ENCODE results near the gene NEUROD2. TPM values are rescaled to one million over a fixed set of nuclear protein-coding genes. Genes with fewer than 3 reads are reported as not detected.

NEUROD2 gene
- total and polyA plus RNA-seq, 2 of the 13 experiments (the other 11 are each of a cell fraction or from before 2014, with no cell fraction given), result not detected

DNA sequence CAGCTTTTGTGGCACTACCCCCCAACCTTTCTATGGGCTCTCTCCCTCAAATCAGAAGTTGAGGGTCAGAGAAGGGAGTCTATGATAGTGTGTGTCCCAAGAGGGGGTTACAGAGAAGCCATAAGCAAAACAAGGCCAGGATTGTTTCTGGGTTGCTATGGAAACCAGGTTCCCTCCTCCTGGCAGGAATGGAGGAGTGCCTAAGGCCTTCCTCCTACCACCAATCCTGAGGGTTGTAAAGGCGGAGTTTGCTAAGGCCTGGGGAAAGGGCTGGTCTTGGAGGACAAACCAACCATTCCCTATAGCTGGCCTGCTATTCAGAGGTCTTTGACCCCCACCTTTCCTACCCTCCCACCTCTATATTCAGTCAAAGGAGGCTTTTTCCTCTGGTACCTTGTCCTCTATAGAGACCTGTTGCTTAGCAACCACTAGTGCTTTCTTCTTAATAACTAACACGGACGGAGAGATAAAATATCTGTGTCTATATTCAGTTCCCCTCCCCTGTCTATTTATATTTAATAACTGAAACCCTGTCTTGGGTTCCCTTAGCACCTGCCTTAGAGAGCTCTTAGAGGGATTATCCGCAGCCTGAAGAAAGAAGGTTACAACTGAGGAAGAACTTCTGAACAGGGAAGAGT is 43.4 kb downstream of the NEUROD2 start:
- POLR2A ChIA-PET, result no interaction called here
- H3K27me3 ChIP-seq (ENCODE audit: control insufficient read depth in 1 of 2, insufficient read depth in 2 of 2, low read length in 2 of 2), result no peaks in the 10 kb centered on the region
- no peak overlapping the region for H2AFZ ChIP-seq (ENCODE audit: low read length)
- H3K36me3 ChIP-seq (replicated peaks in 1 of 2; ENCODE audit: control insufficient read depth in 1 of 2, insufficient read depth in 2 of 2, low read length in 2 of 2), result no peaks in the 10 kb centered on the region
- no peaks in the 10 kb centered on the region for H3K79me2 ChIP-seq (ENCODE audit: insufficient read depth, low read length)
- peak; percentile 45; the same call in 1 of the 2 replicates for TF ChIP-seq RFX1 (IDR thresholded peaks at IDR 0.05)
- TF ChIP-seq FIP1L1 (IDR thresholded peaks at IDR 0.05; ENCODE audit: borderline replicate concordance, insufficient read depth, low read depth, low read length), result no peak
- H3K27ac ChIP-seq (ENCODE audit: extremely low read length, insufficient read depth, low read length), result no peak overlapping the region
- H4K20me1 ChIP-seq (ENCODE audit: insufficient read depth, low read length), result no peaks in the 10 kb centered on the region
- no peaks in the 10 kb centered on the region for H3K9me3 ChIP-seq (ENCODE audit: low read length)
- 82% methylated on average over 4 of the region's 4 CpGs for WGBS (ENCODE audit: low lambda C conversion rate)
- ATAC-seq, result no peak; the same call in 2 of the 3 replicates
- BruUV-seq (replicated peaks), result no TSS peak
- FAIRE-seq, result no peak
- no peaks in the 10 kb centered on the region for H3K4me1 ChIP-seq (ENCODE audit: insufficient read depth, low read length)
- in situ Hi-C loops (cut with HindIII; ENCODE audit: extremely low pct_ligation_motif_present, low pct_unique_long_range_greater_than_20kb), result no loop called here
- no peak overlapping the region for H3K9ac ChIP-seq (ENCODE audit: insufficient read depth, low read depth, low read length)
- DNase-seq (ENCODE audit: low spot score), result no peak
- intact Hi-C loops (cut with micrococcal nuclease; ENCODE audit: unreplicated experiment), result no loop called here
- H3K4me2 ChIP-seq (ENCODE audit: low read depth, low read length), result no peak overlapping the region
- CTCF ChIA-PET (ENCODE audit: low intra/inter-chr PET ratio, low total read pairs), result no interaction called here
- H3K4me3 ChIP-seq (replicated peaks in 1 of 3; ENCODE audit: insufficient read depth in 1 of 3, low read depth in 2 of 3, low read length in 3 of 3), result no peak overlapping the region

DNA sequence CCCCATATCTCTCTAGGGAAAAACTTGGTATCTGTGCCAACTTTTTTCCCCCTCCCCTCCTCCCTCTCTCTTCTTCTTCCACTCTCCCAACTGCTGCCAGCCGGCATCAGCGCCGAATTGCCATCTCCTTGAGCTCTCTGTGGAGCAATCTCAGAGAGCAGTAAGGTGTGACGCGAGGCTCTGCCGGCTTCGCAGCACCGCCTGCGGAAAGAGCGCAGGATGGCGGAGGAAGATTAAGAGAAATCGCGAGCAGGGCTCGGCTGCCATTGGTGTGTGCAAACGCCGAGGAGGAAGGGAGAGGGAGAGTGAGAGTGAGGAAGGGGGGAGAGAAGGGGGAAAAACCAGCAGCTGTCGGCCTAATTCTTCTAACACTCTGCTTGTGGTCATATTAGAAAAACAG is 44.2 kb downstream of the NEUROD2 start:
- Histone ChIP-seq H3K36me3 (replicated peaks in 1 of 2; ENCODE audit: control insufficient read depth in 1 of 2, insufficient read depth in 2 of 2, low read length in 2 of 2) (no peaks in the 10 kb centered on the region), H3K79me2 (ENCODE audit: insufficient read depth, low read length) (no peaks in the 10 kb centered on the region), H3K9me3 (ENCODE audit: low read length) (no peaks in the 10 kb centered on the region), H3K4me1 (ENCODE audit: insufficient read depth, low read length) (no peaks in the 10 kb centered on the region), H2AFZ (ENCODE audit: low read length) (no peak overlapping the region), H3K4me2 (ENCODE audit: low read depth, low read length) (no peak overlapping the region), H3K27me3 (ENCODE audit: control insufficient read depth in 1 of 2, insufficient read depth in 2 of 2, low read length in 2 of 2) (no peaks in the 10 kb centered on the region), H3K4me3 (replicated peaks in 1 of 3; ENCODE audit: insufficient read depth in 1 of 3, low read depth in 2 of 3, low read length in 3 of 3) (no peak overlapping the region), H3K9ac (ENCODE audit: insufficient read depth, low read depth, low read length) (no peak overlapping the region), H4K20me1 (ENCODE audit: insufficient read depth, low read length) (no peaks in the 10 kb centered on the region), H3K27ac (ENCODE audit: extremely low read length, insufficient read depth, low read length) (no peak overlapping the region)
- no TSS peak for BruUV-seq (replicated peaks)
- ATAC-seq (no peak), FAIRE-seq (no peak), DNase-seq (ENCODE audit: low spot score) (no peak)
- POLR2A ChIA-PET, result no interaction called here
- in situ Hi-C loops (cut with HindIII; ENCODE audit: extremely low pct_ligation_motif_present, low pct_unique_long_range_greater_than_20kb), result no loop called here
- 85% methylated on average over 17 of the region's 17 CpGs for WGBS (ENCODE audit: low lambda C conversion rate)
- intact Hi-C loops (cut with micrococcal nuclease; ENCODE audit: unreplicated experiment), result no loop called here
- CTCF ChIA-PET (ENCODE audit: low intra/inter-chr PET ratio, low total read pairs), result no interaction called here
- no peak for TF ChIP-seq SOX5 (CRISPR knock-in tag; IDR thresholded peaks at IDR 0.05; ENCODE audit: borderline replicate concordance)
- TF ChIP-seq, protein P1, sequence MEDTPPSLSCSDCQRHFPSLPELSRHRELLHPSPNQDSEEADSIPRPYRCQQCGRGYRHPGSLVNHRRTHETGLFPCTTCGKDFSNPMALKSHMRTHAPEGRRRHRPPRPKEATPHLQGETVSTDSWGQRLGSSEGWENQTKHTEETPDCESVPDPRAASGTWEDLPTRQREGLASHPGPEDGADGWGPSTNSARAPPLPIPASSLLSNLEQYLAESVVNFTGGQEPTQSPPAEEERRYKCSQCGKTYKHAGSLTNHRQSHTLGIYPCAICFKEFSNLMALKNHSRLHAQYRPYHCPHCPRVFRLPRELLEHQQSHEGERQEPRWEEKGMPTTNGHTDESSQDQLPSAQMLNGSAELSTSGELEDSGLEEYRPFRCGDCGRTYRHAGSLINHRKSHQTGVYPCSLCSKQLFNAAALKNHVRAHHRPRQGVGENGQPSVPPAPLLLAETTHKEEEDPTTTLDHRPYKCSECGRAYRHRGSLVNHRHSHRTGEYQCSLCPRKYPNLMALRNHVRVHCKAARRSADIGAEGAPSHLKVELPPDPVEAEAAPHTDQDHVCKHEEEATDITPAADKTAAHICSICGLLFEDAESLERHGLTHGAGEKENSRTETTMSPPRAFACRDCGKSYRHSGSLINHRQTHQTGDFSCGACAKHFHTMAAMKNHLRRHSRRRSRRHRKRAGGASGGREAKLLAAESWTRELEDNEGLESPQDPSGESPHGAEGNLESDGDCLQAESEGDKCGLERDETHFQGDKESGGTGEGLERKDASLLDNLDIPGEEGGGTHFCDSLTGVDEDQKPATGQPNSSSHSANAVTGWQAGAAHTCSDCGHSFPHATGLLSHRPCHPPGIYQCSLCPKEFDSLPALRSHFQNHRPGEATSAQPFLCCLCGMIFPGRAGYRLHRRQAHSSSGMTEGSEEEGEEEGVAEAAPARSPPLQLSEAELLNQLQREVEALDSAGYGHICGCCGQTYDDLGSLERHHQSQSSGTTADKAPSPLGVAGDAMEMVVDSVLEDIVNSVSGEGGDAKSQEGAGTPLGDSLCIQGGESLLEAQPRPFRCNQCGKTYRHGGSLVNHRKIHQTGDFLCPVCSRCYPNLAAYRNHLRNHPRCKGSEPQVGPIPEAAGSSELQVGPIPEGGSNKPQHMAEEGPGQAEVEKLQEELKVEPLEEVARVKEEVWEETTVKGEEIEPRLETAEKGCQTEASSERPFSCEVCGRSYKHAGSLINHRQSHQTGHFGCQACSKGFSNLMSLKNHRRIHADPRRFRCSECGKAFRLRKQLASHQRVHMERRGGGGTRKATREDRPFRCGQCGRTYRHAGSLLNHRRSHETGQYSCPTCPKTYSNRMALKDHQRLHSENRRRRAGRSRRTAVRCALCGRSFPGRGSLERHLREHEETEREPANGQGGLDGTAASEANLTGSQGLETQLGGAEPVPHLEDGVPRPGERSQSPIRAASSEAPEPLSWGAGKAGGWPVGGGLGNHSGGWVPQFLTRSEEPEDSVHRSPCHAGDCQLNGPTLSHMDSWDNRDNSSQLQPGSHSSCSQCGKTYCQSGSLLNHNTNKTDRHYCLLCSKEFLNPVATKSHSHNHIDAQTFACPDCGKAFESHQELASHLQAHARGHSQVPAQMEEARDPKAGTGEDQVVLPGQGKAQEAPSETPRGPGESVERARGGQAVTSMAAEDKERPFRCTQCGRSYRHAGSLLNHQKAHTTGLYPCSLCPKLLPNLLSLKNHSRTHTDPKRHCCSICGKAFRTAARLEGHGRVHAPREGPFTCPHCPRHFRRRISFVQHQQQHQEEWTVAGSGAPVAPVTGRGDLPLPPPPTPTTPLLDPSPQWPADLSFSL (CRISPR knock-in tag; IDR thresholded peaks at IDR 0.05), result no peak

Measured in HepG2 (cell line).